Ammon's horn (tissue), 1 donor: ENCODE results near the gene FAM120B.

Source experiments
- DNase-seq: peaks from one replicate; pipeline ENCODE4 v3.0.0-alpha.2; 2016; ENCODE audit warnings: low spot score

The FAM120B gene

GRCh38 chr6:170443151-170443662 lies 136.6 kb downstream of the FAM120B start:
- DNase-seq: no peak

GRCh38 chr6:170444056-170444591 lies 137.6 kb downstream of the FAM120B start:
- DNase-seq: no peak

- no peak for DNase-seq
Observed at GRCh38 chr6:170444811-170445211, 138.3 kb downstream of the FAM120B start.

GRCh38 chr6:170445487-170445886 lies 138.9 kb downstream of the FAM120B start:
- no peak for DNase-seq

DNA sequence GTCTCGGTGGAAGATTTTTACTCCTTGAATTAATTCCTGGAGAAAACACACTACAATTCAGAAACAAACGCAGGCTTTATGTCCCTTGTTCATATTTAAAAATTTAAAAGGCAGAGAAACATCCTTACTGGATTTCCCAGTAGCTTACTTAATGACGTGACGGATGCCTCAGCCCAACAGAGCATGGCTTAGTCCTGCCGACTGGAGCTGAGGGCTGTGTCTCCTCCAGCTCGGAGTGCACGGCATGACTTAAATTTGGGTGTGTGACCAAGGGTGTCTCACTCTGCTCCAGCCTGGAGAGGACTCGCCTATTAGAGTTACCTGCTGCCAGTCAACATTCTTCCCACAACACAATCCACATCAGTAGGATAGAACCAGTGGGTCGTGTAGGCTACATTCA lies 139.4 kb downstream of the FAM120B start:
- no peak for DNase-seq

DNA sequence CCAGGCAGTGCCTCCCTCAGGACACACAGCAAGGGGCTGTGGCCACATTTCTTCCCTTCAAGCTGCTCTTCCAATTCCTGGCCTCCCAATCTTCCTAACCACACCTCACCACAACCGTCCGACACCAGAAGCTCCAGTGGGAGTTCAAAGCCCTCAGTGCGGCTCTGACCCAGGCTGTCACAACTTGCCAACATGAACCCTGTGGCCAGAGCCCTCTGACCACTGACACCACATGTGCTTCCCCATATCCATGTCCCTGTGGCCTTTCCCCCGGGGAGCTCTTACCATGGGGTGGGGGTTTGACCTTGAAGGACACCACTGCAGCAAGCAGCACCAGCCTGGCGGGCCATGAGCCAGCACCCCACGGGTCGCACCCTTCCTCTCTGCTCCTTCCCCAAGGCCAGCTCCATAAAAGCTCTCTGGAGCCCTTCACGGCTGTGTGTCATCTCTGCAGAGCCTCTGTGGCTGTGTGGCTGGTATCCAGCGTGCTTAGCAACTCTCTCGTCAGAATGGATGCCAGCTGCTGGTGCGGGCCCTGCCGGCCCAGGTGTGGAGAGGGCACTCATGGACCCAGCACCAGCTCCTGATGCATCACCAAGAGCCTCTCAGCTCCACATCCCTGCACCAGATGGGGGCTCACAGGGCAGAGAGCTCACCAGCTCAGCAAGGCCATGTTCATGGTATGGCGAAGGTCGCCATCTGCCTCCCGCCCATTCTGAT lies 140.4 kb downstream of the FAM120B start:
- DNase-seq: no peak

DNA sequence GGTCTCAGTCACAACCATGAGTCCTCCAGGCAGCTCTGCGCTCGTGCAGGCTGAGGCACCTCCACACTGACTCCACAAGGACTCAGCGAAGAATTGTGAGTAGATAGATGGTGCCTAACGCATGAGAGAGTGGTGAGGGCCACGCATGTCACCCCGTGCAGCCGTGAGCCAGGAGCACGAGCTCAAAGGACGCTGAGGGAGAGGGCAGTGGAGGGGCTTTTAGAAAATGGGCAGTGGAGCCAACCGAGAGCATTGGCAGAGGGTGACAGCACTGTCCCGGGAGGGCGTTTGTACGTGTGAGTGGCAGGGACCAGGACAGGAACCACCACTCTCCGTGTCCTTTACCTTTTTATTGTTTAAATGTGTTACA lies 141.0 kb downstream of the FAM120B start:
- DNase-seq: no peak

- no peak for DNase-seq
Observed at GRCh38 chr6:170448317-170448716, 141.8 kb downstream of the FAM120B start.

GRCh38 chr6:170448751-170449630 lies 142.4 kb downstream of the FAM120B start:
- DNase-seq: no peak

DNA sequence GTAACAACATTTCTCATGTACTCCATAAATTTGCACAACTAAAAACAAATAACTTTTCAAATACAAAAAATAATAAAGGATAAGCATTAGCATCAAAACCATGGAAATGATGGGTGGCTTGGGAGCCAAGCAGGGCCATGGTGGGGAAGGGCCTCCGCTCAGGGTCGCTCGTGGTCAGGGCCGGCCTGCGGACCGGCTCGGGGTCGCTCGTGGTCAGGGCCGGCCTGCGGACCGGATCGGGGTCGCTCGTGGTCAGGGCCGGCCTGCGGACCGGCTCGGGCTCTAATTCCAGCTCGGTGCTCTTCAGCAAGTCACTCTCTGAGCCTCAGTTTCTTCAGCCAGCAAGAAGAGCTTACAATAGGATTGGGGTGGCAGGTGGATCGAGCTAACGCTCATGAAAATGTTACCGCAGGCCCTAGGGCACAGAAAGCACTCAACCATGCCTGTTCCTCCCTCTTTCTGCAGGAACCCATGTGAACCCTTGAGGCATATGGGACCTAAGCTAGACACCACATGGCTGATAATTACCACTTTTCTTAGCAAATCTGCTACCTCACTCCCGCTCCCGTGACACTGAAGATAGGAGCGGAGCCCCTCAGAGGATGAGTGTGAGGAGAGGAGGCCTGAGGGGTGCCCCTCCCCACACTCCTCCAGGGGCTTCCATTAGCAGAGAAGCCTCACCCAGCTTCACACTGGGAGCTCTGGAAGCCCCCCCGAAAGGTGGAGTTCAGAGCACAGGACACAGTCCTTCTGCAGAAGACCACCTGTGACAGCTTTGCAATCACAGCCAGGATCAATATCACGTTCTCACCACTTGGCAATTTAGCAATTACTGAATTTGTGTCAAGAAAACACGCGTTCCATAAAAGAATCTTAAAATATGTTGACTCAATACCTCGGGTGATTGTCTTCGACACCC lies 143.5 kb downstream of the FAM120B start:
- no peak for DNase-seq

DNA sequence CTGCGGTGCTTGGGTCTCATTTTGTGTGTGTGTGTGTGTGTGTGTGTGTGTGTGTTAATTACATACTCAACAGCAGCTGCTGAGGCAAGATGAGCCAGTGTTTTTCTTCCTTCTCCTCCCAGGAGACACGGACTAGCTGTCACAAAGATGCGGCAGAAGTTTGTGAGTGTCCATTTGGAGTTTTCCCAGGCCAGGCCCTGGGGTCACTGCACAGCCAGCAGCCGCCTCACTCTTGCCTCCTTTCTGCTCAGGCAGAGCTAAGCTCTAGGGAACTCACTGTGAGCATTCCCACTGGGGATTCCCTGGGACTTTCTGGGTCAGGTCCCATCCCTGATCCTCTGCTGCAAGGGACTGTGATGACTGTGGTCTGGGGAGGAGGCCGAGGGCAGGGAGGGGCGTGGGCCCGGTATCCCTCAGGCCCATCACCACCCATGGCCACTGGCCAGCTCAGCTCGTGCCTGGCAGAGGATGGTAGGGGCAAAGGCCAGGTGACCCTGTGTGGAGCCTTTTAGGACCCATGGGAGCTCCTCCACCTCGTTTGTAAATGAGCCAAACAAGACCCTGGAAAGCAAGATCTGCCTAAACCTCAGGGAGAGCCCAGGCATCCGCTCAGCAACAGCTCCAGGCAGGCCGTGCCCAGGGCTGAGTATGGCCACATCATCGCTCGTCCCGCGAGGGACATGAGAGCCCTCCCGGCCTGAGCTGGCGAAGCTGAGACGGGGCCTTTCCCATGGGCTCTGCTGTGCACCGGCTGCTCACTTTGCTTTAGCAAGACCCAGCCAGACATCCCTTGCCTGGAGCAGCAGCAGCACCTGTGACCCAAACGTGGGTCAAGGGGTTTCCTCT lies 144.6 kb downstream of the FAM120B start:
- DNase-seq: no peak

DNA sequence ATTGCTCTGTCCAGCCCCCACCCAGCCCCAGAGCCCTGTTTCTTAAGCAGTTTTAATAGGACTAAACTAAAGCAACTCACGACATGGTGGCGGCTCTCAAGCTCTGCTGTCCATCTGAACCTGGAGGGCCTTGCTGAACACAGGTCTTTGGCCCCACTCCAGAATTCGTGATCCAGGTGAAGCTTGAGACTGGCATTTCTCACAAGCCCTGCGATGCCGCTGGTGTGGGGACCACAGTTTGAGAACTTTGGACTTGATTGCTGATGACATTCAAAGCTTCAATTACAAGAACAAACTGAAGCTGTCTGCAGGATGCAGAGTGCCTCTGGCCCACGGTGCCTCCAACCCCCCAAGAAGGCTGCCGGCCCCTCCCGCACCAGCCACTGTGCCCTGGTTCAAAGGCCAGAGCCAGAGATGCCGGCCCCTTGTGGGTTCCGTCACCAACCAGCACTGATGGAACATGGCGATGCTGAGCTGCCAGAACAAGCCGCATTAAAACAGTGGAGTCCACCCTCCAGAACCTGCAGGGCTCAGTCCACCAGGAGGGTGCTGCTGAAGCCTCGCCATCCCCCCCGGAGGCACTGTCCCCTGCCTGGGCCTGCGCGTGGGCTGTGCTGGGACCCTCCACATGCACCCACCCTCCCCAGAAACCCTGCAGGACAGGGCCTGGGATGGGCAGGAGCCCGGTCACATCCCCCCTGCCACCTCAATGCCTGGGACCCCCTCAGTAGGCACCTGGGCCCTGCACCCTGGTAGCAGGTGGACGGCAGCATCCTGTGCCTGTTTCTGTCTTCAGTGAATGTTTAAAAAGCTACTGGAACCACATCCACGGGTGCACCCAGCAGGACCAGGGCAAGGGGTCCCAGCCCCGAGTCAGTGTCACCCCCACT lies 145.4 kb downstream of the FAM120B start:
- no peak for DNase-seq

DNA sequence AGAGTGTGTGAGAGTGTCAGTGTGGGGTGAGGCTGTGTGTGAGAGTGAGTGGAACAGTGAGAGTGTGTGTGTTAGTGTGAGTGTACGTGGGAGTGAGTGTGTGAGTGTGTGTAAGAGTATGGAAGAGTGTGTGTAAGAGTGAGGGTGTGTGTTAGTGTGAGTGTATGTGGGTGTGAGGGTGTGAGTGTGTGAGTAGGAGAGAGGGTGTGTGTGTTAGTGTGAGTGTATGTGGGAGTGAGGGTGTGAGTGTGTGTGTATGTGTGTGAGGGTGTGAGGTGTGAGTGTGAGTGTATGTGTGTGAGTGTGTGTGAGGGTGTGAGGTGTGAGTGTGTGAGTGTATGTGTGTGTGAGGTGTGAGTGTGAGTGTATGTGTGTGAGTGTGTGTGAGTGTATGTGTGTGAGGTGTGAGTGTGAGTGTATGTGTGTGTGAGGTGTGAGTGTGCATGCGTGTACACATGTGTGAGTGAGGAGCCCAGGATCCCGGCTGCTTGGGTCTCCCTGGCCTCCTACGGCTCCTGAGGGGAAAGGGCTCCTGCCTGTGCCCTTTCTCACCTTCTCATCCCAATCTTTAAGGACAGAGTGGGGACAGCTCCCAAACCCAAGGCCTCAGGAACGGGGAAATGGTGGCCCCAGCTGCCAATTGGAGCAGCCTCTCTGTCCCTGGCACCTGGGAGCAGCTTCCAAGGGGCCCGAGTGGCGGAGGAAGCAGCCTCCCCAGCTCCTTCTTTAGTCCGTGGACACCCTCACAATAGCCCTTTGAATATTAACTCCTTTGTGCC lies 146.4 kb downstream of the FAM120B start:
- no peak for DNase-seq

DNA sequence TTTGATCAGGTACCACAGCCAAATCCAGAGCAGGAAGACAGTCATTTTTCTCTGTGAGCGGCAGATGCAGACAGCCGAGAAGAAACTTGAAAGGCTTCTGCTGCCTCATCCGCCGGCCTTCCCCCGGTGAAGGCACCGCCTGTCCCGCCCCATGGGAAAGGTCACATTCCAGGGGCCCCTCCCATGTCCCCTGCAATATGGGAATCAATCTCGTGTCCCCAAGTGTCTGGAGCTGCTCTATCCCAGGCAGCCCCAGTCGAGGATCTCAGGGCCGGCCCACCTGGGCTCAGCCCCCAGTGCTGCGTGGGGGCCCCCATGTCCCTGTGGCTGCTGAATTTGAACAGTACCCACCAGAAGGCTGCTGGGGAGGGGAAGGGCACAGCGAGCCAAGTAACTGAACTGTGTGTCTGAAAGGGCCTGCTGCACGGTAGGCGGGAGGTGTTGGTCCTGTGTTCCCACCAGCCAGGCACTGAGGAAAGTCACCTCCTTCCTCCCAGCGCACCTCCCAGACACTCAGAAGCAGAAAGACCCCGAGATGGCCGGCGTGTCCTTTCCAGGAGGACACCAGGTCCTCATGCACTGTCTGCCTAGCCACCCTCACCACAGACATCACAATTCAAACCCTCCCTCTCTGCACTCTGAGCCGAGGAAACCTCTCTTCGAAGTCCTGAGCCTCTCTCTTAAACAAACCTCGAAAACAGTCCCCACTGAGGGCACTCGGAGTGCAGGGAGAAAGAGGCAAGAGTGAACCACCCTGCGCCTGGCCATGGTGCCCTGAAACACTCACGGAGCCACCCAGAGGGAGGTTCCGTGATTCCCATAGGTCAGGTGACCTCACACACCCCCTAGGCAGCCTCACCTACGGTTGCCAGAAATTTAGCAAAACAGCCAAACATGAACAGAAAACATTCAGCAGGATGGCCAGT lies 147.3 kb downstream of the FAM120B start:
- no peak for DNase-seq

DNA sequence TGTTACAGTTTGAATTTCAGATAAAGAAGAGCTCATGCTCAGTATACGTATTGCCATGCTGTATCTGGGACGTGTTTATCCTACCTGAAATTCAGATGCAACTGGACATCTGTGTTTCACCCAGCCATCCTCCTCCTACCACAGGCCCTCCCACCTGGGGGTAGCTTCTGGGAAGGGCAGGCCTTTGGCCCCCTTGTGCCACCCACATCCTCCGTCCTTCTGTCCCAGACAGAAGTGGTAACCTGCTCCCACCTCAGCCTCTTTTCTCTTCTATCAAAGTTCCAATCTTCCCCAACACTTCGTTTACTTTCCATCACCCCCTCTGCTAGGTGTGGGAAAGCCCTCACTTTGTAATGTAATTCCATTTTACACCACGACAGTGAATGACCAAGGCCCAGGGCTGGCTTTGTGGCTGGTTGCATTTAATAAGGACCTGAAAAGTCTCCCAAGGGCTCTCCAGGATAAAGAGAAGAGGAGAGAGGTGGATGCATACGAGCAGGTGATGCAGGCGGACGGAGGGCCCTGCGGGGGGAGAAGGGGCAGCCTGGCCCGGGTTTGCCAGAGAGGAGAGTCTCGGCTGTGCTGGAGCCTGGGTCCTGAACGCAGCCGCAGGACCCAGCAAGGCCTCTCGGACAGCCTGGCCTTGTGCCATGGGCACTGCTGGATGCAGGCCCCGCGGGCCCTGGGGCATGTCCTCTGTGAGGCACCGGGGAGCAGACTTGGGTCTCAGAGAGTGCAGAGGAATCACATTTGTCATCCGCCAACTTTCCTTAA lies 148.1 kb downstream of the FAM120B start:
- DNase-seq: no peak

GRCh38 chr6:170455335-170455979 lies 148.9 kb downstream of the FAM120B start:
- DNase-seq: no peak

DNA sequence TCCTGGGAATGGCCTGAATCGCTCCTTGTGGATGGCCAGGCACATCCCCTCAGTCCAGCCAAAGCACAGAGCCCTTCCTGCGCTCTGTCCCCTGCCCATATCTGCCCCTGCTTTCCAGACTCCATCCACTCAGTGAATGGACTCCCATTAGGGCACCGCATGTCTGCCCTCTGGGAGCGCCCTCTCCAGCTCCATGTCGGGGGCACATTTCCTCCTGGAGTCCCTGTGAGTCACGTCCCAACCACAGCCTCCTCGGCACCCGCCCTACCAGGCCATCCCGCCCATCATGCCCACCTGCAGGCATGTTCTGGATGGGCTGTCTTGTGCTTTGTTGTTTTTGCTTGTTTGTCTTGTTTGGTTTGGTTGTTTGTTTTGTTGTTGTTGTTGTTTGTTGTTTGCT lies 149.8 kb downstream of the FAM120B start:
- DNase-seq: no peak
